HTR-8/SVneo (cell line): Measurements from ENCODE around the gene TIFAB.
"Not testable (repeated sequence)": the region's sequence is repeated elsewhere in the genome, so short reads cannot be mapped to it uniquely, and the experiment has no call there.

Experiments
- DNase-seq: peaks from one replicate; pipeline ENCODE4 v3.0.0; 2011; ENCODE audit warnings: low spot score, mixed read lengths; ENCODE audit not compliant: insufficient read length
- FAIRE-seq: peaks from 2 replicates; lab custom pipeline; 2011; peaks lifted over from hg19 to GRCh38; lab: Jason Lieb, UNC

TIFAB gene, protein sequence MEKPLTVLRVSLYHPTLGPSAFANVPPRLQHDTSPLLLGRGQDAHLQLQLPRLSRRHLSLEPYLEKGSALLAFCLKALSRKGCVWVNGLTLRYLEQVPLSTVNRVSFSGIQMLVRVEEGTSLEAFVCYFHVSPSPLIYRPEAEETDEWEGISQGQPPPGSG

GRCh38 chr5:135452321-135453030 is at the start of gene TIFAB:
Gene TIFAB, minus strand, starts transcription at chr5:135452351. Its CDS starts 2,412 bp downstream, at chr5:135449939.
- FAIRE-seq, result no peak
- DNase-seq, result no peak

DNA sequence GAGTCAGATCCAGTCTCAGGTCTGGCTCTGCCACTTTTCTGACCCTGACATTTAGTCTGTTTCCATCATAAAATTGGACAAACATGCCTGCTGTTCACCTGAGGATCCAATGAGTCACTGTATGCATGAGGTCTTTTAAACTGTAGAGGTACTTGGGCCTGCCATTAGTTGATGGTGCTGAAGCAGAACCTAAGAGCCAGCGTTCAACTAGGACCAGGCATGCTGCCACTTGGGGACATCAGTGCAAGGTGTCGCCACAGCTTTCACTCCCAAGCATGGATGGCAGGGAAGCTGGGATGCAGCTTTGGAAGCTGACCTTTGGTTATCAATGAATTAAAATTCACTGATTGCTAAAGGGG is 46.5 kb upstream of the TIFAB start:
- FAIRE-seq (no peak), DNase-seq (no peak)

- FAIRE-seq (no peak), DNase-seq (no peak)
Observed at GRCh38 chr5:135497971-135498636, 46.0 kb upstream of the TIFAB start.

DNA sequence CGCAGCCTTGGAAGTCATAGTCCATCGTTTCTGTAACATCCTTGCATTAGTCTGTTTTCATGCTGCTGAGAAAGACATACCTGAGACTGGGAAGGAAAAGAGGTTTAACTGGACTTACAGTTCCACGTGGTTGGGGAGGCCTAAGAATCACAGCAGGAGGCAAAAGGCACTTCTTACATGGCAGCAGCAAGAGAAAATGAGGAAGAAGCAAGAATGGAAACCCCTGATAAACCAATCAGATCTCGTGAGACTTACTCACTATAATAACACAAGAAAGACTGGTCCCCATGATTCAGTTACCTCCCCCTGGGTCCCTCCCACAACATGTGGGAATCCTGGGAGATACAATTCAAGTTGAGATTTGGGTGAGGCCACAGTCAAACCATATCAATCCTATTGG is 43.4 kb upstream of the TIFAB start:
- DNase-seq, result not testable (repeated sequence)
- FAIRE-seq, result peak; percentile 26

- no peak for FAIRE-seq
- no peak for DNase-seq
Observed at GRCh38 chr5:135494196-135494595, 42.0 kb upstream of the TIFAB start.

- no peak for FAIRE-seq
- peak; percentile 62 for DNase-seq
Observed at GRCh38 chr5:135493406-135494180, 41.4 kb upstream of the TIFAB start.

- FAIRE-seq (no peak), DNase-seq (no peak)
Observed at GRCh38 chr5:135492319-135492626, 40.1 kb upstream of the TIFAB start.

- DNase-seq (no peak), FAIRE-seq (no peak)
Observed at GRCh38 chr5:135491552-135492318, 39.6 kb upstream of the TIFAB start.

- FAIRE-seq (no peak), DNase-seq (no peak)
Observed at GRCh38 chr5:135491038-135491551, 38.9 kb upstream of the TIFAB start.

- FAIRE-seq, result no peak
- no peak for DNase-seq
Observed at GRCh38 chr5:135490245-135491037, 38.3 kb upstream of the TIFAB start.

DNA sequence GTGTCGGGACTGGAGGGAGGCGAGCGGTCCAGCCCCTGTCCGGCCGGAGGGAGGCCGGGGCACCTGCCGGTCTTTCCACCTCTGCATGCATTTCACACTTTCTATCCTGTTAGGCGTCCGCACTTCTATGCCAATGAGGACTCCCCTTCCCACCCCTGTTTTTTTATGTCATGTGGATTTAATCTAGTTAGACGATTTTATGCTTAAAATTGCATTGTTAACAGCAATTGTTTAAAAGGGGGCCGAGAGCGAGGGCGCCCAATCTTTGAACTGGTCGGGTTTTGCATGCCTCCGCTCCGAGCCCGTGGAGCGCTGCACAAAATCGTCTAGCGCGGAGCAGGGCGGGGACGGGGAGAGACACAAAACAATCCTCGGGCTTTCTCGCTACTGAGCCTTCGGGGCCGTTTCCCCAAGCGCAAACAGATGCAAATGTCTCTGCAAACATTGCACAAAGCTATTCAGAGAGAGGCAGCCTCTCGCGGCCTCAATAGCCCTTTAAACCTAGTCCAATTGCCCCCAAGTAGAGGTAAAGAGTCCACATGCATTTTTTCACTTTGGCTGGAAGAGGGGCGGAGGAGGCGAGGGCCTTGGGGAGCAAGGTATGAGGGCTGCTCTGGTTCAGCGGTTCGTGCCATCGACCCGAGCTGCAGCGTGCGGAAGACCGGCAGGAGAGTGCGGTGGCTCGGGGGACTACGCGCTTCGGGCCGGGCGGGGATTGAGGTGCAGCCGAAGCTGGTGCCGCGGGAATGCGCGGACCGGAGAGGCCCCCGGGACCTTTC is 37.5 kb upstream of the TIFAB start:
- DNase-seq, result no peak
- no peak for FAIRE-seq

- FAIRE-seq, result no peak
Observed at GRCh38 chr5:135488727-135489465, 36.7 kb upstream of the TIFAB start.

GRCh38 chr5:135487839-135488514 is 35.8 kb upstream of the TIFAB start:
- no peak for FAIRE-seq

More at GRCh38 chr5:135488727-135489465, 36.7 kb upstream of the TIFAB start:
- peak; percentile 84 for DNase-seq

DNA sequence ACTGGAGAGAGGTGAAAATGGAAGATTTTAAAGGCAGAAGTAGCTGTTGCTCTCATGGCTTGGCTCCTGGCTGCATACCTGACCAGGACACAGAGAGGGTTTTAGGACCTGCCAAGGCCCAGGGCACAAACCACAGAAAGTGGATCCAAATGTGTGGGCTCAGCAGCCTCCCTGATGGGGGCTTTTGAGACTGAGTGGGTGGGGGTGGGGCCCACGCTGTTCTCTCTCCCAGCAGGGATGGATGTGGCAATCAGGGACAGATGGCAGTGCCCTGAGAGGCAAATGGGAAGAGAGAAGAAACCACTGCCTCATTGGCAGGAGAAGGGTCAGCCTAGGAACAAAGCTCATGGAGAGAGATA is 34.9 kb upstream of the TIFAB start:
- FAIRE-seq, result no peak
- no peak for DNase-seq

More at GRCh38 chr5:135487839-135488514, 35.8 kb upstream of the TIFAB start:
- peak; percentile 28 for DNase-seq

DNA sequence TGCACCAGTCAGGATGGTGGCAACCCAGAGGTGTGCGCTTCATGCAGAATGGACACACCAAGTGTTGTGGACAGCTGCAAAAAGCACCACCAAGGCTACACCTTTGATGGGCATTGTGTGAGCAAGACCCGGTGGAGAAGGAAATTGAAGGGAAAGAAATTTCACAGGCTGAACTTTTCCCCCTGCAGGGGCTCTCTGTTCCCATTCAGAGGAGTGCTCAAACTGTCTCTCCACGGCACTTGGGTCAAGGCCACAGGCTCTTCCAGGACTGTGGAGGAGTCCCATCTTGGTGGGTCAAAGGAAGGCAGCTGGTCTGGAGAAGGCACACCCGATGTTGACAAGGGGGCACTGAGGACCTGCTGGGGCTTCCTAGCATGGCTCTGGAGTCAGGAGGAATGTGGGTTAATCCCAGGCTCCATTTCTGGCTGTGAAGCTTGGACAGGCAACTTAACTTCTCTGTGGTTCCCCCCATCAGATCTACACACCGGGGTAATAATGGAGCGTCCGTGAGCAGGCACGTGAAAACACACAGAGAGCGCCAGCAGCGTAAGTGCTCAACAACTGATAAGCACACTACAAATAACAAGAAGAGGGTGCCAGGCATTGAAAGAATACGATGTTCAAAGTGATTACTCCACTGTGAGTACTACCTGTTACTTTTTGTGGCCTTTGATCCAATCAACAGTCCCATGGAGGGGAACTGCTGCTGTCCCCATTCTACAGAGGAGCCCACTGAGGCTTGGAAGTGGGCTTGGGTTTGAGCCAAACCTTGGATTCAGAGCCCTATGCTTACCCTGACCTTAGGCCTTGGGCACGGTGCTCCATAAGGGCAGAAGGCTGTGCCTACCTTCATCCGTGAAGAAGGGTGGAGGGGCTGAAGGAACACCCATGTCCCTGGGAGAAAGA is 34.2 kb upstream of the TIFAB start:
- DNase-seq, result no peak
- FAIRE-seq, result no peak

DNA sequence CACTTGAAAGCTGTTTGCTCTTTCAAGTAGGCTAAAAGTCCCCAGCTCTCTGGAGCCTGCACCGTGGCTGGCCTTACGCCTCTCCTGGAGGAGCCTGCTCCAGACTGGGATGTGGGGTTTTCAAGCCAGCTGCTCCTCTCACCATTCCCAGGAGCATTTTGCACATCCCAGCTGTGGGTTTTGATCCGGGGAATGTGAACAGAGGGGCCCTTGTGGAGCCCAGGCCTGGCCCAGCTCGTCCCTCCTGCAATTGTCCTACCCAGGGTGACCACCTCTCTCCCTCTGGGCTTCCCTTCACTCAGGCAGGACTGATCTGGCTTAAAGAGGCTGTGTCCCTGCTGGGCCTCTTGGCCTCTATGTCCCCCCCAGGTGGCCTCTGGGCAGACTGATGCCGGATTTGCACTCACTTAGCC is 32.5 kb upstream of the TIFAB start:
- no peak for DNase-seq
- no peak for FAIRE-seq
